T-helper 2 cell (primary cell): ENCODE data around the gene KLHL6.
"Not testable (repeated sequence)": the region's sequence is repeated elsewhere in the genome, so short reads cannot be mapped to it uniquely, and the experiment has no call there.

Experiments used
- DNase-seq, 5 experiments: peaks; one replicate each; pipeline versions ENCODE4 v3.0.0 to v3.0.0-alpha.2; 2012 to 2022

KLHL6 gene

DNA sequence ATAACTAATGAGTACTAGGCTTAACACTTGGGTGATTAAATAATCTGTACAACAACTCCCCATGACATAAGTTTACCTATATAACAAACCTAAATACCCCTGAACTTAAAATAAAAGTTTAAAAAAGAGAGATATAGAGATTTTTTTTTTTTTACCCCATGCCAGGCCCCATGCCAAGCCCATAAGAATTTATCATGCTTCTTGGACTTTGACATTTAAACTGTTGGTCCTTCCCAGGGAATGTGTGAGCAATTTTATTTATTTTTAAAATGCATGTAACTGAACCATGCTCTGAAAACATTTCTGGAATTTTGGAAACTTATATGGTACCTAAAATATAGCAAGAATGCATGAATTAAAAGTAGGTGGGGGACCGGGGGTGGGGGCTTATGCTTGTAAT, 26.3 kb downstream of the KLHL6 start:
- no peak for DNase-seq

DNA sequence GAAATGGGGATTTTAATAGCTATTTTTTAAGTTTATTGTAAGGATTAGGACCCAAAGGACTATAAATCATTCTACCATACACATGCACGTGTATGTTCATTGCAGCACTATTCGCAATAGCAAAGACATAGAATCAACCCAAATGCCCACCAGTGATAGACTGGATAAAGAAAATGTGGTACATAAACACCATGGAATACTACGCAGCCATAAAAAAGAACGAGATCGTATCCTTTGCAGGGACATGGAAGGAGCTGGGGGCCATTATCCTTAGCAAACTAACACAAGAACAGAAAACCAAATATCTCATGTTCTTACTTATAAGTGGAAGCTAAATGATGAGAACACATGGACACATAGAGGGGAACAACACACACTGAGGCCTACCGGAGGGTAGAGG, 26.7 kb downstream of the KLHL6 start:
- not testable (repeated sequence) for DNase-seq

DNA sequence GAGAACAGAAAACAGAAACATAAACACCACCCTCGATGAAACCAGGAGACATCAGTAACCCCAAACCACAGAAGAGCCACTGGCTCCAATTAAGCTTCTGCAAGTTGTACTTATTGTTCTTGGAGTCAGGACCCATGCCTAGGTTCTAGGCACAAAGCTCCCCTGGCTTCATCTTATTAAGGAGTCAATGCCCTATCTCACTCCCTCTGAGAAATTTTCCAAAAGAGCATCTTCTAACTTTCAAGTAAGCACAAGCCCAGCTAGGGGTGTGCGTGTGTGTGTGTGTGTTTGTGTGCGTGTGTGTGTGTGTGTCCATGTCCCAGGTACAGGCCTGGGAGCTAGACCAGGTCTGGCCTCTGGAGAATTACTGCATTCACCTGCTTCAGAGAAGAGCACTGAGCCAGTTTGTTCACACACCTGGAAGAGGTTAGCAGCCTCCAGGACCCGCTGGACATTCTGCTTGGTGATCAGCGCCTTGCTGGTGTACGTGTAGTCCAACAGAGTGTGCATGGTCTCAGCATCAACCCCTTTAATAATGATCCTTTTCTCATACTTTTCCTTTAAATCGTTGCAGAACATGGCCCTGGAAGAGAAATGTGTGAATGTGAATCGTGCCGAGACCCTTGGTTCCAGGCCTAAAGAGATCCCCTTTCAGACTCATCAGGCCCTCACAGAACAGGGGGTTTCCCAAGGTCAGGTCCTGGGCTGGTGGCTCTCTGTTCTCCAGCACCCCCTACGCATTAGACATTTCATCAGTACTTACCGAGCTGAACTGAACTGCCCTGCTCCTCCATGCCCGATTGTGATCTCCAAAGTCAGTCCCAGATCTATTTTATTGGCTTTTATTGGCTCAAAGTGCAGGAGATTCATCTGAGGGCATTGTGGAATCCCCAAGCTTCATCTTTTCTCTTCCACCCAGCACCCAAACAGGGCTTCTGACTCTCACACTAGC, 27.8 kb downstream of the KLHL6 start:
- DNase-seq: peak in 1 of 5 experiments; percentile 77

DNA sequence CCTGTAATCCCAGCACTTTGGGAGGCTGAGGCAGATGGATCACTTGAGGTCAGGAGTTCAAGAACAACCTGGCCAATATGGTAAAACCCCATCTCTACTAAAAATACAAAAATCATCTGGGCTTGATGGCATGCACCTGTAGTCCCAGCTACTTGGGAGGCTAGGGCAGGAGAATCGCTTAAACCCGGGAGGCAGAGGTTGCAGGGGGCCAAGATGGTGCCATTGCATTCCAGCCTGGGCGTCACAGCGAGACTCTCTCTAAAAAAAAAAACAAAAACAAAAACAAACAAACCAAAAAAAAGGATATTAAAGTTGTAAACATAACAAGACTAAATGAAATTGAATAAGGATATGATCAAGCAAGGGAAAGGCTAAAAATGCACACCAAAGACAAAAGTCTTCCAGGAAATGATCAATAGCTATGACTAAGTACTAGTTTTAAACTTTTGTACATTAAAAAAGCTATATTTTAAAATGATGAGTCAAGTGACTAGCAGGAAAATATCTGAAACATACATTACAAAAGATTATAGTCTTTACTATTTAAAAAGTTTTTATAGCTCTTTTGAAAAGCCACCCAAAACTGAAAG, 28.6 kb downstream of the KLHL6 start:
- DNase-seq: no peak

DNA sequence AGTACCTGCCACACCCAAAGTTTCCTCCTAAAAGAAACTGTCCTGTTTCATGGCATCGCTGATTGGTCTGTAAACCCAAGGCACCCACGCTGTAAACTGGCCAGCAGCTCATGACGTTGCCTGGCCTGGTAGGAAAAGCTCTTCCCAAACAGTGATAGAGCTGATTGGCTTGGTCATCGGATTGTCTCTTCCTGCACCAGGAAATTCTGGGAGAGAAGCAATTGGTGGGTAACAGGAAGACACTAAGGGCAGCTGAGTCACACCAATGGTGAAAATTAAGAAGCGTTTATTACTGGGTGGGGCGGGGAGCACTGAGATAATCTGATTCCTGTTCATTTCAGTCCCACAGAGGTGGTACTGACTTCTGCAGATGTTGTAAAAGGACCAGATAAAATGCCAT, 31.0 kb downstream of the KLHL6 start:
- no peak for DNase-seq

DNA sequence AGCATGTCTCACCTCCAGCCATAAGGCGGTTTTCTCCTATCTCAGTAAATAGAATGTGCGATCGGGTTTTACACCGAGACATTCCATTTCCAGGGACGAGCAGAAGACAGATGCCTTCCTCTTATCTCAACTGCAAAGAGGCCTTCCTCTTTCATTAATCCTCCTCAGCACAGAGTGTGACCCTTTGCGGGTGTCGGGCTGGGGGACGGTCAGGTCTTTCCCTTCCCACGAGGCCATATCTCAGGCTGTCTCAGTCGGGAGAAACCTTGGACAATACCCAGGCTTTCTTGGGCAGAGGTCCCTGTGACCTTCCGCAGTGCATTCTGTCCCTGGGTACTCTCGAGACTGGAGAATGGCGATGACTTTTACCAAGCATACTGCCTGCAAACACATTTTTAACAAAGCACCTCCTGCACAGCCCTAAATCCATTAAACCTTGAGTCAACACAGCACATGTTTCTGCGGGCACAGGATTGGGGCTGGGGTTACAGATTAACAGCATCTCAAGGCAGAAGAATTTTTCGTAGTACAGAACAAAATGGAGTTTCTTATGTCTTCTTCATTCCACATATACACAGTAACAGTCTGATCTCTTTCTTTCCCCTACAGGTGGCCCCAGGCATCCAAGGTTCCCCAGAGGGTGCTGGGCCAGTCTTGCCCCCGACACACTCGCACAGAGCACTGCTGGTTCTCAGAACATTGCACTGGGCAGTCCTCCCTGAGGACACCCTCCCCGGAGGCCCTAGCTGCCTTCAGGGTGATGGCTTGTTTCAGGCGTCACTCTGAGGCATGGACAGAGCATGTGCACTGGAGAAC, 34.6 kb downstream of the KLHL6 start:
- DNase-seq: not testable (repeated sequence)

DNA sequence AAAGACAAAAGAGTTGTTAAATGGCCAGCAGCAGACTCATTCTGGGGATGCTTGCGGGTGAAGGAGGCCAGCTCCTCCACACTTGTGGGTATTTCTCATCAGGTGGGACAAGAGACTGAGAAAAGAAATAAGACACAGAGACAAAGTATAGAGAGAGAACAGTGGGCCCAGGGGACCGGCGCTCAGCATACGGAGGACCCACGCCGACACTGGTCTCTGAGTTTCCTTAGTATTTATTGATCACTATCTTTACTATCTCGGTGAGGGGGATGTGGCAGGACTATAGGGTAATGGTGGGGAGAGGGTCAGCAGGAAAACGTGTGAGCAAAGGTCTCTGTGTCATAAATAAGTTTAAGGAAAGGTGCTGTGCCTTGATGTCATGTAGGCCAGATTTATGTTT, 35.2 kb downstream of the KLHL6 start:
- DNase-seq: not testable (repeated sequence)

DNA sequence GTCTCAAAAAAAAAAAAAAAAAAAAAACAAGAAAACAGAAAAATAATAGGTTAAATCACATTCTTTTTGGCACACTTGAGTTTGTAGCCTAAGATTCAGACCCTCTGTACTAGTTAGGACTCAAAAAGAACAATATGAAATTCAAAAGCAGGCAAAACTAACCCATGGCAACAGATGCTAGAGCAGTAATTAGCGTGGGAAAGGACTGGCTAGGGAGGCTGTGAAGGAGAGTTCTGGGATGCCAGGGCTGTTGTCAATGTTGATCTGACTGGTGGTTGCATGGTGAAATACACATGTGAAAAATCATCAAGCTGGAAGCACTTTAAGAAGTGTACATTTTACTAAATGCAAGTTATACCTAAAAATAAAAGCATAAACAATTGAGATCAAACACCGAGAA, 35.6 kb downstream of the KLHL6 start:
- DNase-seq: no peak

DNA sequence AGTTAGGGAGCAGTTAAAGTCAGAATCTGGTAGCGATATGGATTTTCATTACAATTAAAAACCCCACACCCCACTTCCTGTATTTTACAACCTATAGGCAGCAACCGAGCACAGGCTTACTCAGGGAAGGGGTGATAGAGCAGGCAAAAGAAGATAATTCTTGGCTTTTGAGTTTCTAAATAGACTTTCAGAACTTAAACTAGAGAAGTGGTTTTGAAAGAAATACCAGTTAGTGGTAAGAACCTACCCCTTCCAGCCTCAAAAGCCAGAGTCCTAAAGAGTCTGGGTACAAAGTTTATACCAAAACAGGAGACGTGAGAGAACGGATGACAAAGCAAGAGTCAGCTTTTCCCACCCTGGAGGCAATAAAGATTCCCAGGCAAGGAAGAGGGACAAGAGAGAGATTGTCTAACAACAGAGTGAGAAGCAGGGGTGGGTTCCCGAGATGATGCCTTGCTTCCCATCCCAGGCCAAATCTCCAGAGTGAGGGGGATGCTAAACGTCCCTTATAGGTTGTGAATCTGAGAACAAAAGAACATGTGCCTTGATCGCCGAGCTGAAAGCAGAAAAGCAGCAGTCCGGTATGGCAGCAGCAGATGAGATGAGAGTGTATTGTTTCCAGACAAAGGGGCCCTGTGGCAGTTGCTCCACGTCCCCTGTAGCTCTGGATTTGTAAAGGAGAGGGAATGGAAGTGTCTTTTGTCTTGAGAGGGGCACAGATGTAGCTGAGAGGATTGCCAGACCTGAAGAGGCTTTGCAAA, 36.8 kb downstream of the KLHL6 start:
- DNase-seq: peak in 1 of 5 experiments; percentile 71

DNA sequence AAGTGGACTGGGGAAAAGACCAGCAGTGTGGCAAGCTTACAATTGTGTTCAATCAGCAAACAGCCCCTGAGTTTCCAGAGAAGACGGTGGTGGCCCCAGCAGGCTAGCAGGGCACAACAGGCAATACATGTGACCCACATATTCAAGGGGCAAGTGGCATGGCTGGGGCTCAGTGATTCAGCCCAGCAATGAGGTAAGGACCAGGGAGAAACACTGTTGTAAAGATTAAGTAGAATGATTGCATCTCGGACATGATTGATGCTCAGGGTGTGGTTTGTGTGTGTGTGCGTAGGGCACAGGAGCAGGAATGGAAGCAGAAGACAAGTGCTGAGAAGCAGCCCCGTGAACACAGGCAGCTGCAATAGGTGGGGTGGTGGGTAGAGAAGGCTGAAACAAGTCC, 37.9 kb downstream of the KLHL6 start:
- peak in 1 of 5 experiments; percentile 39 for DNase-seq

DNA sequence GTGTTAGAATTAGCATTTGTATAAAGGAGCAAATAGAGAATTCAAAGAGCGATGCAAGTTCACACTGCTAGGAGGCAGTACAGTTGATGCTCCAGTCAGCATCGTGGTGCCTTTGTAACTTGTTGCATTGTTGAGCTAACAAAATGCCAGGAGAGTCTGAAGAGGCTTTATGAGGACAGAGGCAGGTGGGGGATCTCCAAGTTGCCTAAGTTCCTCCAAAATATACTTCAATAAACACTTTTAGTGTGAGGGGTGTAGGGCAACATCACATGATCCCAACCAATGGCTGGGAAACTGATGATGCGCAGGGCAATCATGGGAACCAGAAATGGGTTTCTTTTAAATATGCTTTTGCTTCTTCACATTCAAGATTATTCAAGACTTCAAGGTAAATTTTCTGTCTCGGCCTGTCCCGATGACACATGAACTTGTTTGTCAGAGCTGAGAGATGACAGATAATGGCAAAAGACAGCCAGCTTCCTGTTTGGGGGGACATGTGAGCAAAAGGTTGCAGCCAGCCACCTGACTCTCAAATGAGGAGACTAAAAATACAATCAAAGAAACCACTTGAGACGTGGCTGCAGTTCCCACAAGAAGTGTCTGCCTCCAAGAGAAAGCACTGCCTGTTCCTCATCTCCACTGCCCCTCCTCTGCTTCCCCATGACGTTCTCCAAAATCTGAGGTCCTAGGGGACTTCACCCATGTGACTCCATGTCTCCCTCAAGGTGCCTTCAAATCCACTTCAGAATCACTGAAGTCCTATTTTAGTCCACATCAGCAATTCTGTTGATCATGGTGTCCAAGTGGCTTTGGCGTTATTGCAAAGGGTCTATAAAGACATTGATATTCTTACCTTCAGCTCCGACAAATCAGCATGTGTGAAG, 39.3 kb downstream of the KLHL6 start:
- peak in 4 of 5 experiments; percentile 4 to 91 (median 64) for DNase-seq

DNA sequence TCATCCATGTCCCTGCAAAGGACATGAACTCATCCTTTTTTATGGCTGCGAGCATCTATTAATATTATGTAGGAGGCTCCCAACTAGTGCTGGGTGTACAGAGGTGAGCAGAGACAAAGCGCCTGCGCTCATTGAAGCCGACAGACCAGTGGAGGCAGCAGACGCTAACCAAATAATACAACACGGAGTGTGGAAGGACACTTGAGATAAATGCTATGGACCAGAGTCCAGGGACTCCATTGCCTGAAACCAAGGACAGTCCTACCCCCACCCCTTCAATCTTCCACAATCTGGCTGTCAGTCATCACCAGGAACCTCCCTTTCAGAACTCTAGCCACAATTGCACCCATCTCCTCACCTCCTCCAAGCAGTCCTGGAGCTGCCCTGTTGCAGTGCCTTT, 41.5 kb downstream of the KLHL6 start:
- no peak for DNase-seq

DNA sequence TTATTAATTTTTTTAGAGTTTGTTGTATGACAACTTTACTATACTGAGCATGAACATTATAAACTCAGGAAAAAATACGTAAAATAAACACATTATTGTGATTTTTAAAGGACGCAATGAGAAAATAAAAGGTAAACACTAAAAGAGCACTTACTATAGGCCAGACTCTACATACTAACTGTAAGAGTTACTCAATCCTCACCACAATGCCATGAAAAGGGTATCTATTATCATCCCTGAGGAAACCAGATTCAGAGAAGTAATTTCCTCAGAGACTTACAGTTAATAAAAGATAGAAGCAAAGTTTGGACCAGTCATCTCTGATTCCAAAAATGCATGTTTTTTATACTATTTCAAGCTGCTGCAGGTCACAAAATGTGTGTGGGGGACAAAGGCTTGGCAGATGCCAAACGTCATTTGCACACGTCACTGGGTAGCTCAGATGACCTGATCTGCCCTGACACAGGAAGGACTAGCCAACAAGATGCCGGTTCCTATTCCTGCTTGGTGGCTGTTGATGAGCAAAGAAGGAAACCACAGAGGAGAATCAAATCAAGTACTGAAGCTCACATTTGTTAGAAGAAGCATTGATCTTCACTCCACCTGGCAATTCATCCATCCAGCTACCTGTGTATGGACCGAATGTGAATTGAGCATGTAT, 42.3 kb downstream of the KLHL6 start:
- DNase-seq: peak in 3 of 5 experiments; percentile 51 to 89 (median 71)

DNA sequence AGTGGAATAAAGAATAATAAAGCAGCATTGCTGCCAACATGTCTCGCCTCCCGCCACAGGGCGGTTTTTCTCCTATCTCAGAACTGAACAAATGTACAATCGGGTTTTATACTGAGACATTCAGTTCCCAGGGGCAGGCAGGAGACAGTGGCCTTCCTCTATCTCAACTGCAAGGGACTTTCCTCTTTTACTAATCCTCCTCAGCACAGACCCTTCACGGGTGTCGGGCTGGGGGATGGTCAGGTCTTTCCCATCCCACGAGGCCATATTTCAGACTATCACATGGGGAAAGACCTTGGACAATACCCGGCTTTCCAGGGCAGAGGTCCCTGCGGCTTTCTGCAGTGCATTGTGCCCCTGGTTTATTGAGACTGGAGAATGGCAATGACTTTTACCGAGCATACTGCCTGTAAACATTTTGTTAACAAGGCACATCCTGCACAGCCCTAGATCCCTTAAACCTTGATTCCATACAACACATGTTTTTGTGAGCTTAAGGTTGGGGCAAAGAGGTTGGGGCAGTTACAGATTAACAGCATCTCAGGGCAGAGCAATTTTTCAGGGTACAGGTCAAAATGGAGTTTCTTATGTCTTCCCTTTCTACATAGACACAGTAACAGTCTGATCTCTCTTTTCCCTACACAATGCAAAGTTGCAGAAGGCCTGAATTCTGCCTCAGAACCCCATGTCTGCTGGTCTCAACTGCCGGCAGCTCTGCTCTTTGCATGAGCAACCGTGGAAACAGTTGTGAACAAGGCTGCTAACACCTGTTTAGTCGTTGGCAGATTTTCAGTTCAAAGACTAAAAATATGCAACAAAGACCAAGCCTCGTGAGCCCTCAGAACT, 44.0 kb downstream of the KLHL6 start:
- not testable (repeated sequence) for DNase-seq

DNA sequence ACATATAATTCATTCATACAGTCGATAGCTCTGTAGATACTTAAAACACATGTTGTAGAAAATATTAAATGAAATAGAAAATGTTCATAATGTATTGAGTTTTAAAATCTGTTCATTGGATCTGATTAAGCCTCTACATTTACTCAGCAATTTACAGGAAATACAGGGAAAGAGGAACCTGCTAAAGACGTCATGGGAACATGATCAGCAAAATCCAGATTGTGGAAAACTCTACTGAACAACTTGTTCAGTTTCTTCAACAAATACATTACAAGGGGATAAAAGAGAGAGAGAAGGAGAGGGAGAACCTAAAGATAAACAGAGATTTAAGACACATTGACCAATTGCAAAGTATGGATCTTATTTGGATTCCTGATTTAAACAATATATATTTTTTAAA, 46.7 kb downstream of the KLHL6 start:
- DNase-seq: no peak

DNA sequence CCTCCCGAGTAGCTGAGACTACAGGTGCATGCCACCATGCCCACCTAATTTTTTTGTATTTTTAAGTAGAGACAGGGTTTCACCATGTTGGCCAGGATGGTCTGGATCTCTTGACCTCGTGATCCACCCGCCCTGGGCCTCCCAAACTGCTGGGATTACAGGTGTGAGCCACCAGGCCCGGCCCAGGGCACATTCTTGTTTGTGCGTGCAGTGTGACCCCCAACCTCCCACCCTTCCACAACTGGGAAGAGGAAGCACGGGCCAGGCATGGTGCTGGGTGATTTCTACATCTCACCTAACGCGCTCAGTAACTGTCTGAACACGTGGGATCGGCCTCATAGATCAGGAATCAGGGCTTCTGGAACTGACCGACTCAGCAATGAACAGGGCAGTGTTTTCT, 48.0 kb downstream of the KLHL6 start:
- no peak for DNase-seq

DNA sequence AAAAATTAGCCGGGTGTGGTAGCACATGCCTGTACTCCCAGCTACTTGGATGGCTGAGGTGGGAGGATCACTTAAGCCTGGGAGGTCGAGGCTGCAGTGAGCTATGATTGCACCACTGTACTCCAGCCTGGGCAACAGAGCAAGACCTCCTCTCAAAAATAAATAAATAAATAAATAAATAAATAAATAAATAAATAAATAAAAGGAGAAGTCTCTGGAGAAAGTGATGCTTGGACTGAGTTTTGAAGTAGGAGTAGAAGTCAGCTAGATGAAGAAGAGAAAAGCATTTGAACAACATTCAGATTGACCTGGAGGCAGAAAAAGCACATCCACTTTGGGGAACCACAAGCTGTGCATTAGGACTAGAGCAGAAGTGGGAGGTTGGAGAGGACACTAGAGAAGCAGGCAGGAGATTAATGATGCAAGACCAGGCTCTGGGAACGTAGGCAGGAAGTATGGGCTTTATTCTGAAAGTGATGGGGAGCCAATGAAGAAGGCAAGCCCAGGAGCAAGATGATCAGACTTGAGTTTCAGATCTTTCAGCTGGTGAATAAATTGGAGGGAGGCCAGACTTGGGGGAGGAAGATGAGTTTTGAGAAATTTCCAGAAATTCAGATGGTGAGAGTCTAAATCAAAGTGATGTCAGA, 48.7 kb downstream of the KLHL6 start:
- no peak for DNase-seq

DNA sequence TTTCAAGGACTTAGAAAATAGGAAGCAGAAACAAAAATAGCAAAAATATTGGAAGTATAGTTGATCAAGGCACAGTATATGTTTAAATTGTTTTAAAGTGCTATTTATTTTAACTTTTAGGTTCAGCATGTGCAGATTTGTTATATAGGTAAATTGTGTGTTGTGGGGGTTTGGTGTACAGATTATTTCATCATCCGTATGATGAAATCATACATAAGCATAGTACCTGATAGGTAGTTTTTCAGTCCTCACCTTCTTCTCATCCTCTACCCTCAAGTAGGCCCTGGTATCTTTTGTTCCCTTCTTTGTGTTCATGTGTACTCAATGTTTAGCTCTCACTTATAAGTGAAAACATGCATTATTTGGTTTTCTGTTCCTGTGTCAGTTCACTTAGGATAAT, 50.9 kb downstream of the KLHL6 start:
- DNase-seq: no peak

DNA sequence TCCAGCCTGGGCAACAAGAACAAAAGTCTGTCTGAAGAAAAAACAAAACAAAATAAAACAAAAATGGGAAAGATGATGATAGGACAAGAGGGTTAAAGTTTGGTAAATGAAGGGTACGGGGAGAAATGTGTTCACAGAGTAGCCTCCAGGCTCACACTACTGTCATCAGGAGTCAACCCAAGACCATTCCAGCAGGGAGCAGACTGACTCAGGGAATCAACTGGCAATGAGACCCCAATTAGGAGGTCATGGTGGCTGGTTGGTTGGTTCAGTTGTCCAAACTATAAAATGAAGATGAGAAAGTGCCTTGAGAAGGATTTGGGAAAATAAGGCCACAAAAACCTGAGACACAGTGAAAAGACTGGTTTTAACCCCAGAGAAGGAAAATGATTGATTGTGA, 51.8 kb downstream of the KLHL6 start:
- DNase-seq: no peak
